ENCODE results near the gene ZNF143. TPM values are rescaled to one million over a fixed set of nuclear protein-coding genes. Genes with fewer than 3 reads are reported as not detected.

ZNF143 gene
- total RNA-seq, 1 experiment from 2014 or later: 30.2 TPM

DNA sequence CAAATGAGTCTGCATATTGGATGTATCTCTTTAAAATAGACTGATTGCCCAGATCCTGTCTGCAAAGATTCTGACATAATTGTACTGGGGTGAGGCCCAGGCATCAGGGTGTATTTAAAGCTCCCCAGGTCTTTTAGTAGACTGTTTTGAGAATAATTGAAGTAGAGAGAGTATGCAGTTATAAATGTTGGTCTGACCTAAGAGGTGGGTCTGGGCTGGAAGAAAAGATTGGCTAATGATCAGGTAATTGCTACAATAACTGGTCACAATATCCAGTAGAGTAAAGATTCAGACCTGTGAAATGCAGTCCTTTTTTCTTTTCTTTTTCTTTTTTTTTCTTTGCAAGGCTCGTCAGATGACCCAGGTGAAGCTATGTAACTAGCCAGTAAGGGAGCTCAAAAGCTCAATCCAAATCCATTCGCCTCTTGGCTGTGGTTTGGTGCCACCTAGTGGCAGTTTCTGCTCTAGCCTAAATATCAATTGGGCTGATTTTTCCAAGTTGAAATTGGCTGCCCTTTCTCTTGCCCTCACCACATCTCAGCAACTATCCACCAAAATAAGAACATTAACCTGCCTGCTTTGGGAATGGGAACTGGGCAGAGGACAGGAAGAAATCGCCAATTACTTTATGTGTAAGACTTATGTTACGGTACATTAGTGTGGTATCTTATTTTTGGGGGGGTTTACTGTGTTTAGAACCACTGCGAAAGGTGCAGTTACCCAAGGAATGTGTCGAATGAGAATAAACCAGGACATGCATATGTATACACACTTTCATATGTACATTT, 45.9 kb downstream of the ZNF143 start:
- Histone ChIP-seq H3K4me1 (ENCODE audit: control insufficient read depth, insufficient read depth, low read length) (peaks cover 9% of the 10 kb centered on the region; the same call in 1 of the 2 replicates), H3K27ac (ENCODE audit: low read length) (no peak overlapping the region), H3K4me3 (ENCODE audit: low read depth in 2 of 2, low read length in 2 of 2) (no peak overlapping the region), H3K9me3 (ENCODE audit: control insufficient read depth, insufficient read depth, low read depth, low read length) (no peaks in the 10 kb centered on the region), H3K27me3 (ENCODE audit: control insufficient read depth, insufficient read depth, low read length) (no peaks in the 10 kb centered on the region), H3K36me3 (ENCODE audit: control insufficient read depth, insufficient read depth, low read length) (no peaks in the 10 kb centered on the region)
- BruUV-seq (replicated peaks): TSS peak; percentile 60
- intact Hi-C loops (cut with micrococcal nuclease; ENCODE audit: unreplicated experiment): loop anchor here (5.0 to 10.0 kb wide), 2 partner anchors 342 to 489 kb away; no protein-coding TSS in a partner anchor
- ChIA-PET POLR2A (interaction anchor here (0.6 to 0.7 kb wide), 3 partner anchors 346 to 779 kb away, joined by 3 to 13 read pairs (median 3); no protein-coding TSS in a partner anchor), CTCF (interaction anchor here (0.5 to 1.6 kb wide), 24 partner anchors 8 to 1500 kb away, joined by 3 to 9 read pairs (median 4); partner anchors contain the start of gene ZNF143)
- ATAC-seq (peak; percentile 93), DNase-seq (ENCODE audit: low read depth, low spot score) (peak; percentile 72)
- in situ Hi-C loops (cut with HindIII; ENCODE audit: low pct_unique_long_range_greater_than_20kb, low sequenced_read_pairs): no loop called here
- TF ChIP-seq POLR2AphosphoS5 (IDR thresholded peaks at IDR 0.05; ENCODE audit: low read depth, low read length): no peak
- TF ChIP-seq, protein P1, sequence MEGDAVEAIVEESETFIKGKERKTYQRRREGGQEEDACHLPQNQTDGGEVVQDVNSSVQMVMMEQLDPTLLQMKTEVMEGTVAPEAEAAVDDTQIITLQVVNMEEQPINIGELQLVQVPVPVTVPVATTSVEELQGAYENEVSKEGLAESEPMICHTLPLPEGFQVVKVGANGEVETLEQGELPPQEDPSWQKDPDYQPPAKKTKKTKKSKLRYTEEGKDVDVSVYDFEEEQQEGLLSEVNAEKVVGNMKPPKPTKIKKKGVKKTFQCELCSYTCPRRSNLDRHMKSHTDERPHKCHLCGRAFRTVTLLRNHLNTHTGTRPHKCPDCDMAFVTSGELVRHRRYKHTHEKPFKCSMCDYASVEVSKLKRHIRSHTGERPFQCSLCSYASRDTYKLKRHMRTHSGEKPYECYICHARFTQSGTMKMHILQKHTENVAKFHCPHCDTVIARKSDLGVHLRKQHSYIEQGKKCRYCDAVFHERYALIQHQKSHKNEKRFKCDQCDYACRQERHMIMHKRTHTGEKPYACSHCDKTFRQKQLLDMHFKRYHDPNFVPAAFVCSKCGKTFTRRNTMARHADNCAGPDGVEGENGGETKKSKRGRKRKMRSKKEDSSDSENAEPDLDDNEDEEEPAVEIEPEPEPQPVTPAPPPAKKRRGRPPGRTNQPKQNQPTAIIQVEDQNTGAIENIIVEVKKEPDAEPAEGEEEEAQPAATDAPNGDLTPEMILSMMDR (IDR thresholded peaks at IDR 0.05): peak; percentile 99

DNA sequence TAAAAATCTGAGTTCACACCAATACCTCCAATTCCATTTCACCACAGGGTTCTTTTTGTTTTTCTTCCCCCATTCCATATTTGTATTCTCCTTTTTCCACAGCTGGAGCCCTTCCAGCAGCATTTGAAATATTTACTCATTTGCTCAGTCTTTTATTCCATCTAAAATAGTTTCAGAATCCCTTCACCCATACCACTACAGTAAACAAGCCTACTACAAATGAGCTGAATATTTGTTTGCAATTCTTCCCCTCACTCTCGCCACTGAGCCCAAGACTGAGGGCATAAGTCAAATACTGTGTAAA, 46.4 kb downstream of the ZNF143 start:
- in situ Hi-C loops (cut with HindIII; ENCODE audit: low pct_unique_long_range_greater_than_20kb, low sequenced_read_pairs) (no loop called here), intact Hi-C loops (cut with micrococcal nuclease; ENCODE audit: unreplicated experiment) (loop anchor here (5.0 to 10.0 kb wide), 2 partner anchors 342 to 490 kb away; no protein-coding TSS in a partner anchor)
- ChIA-PET CTCF (interaction anchor here (0.6 to 1.6 kb wide), 6 partner anchors 19 to 547 kb away, joined by 3 to 7 read pairs (median 5); partner anchors contain the start of gene ZNF143), POLR2A (interaction anchor here (0.6 to 0.7 kb wide), 2 partner anchors 347 to 544 kb away, joined by 3 read pairs; no protein-coding TSS in a partner anchor)
- DNase-seq (ENCODE audit: low read depth, low spot score) (no peak), ATAC-seq (no peak)
- H3K9me3 ChIP-seq (ENCODE audit: control insufficient read depth, insufficient read depth, low read depth, low read length): no peaks in the 10 kb centered on the region
- H3K27ac ChIP-seq (ENCODE audit: low read length): no peak overlapping the region; the same call in 1 of the 2 replicates
- peaks cover 9% of the 10 kb centered on the region; the same call in 1 of the 2 replicates for H3K4me1 ChIP-seq (ENCODE audit: control insufficient read depth, insufficient read depth, low read length)
- no TSS peak for BruUV-seq (replicated peaks)
- H3K36me3 ChIP-seq (ENCODE audit: control insufficient read depth, insufficient read depth, low read length): no peaks in the 10 kb centered on the region
- TF ChIP-seq TCF7L2 (IDR thresholded peaks at IDR 0.05; ENCODE audit: low read depth, low read length) (no peak), POLR2AphosphoS5 (IDR thresholded peaks at IDR 0.05; ENCODE audit: low read depth, low read length) (no peak)
- TF ChIP-seq, protein P1 (IDR thresholded peaks at IDR 0.05): no peak
- H3K4me3 ChIP-seq (ENCODE audit: low read depth in 2 of 2, low read length in 2 of 2): no peak overlapping the region
- H3K27me3 ChIP-seq (ENCODE audit: control insufficient read depth, insufficient read depth, low read length): no peaks in the 10 kb centered on the region

DNA sequence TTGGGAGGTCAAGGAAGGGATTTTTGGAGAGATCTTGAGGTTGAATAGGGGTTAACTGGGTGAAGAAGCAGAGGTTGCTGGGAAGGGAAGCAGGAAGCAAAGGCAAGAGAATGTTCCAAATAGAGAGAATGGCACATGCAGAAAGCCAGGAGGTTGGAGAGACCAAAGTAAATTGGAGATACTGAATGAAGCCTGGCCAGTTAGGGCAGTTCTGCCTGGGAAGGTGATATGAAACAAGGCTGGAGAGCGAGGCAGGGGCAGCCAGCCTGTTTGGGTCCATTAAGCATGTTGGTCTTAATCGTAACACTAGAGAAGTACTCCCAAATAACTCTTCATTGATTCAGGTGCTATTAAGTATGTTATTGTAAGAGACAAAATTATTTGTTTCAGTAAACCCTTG, 48.2 kb downstream of the ZNF143 start:
- H3K9me3 ChIP-seq (ENCODE audit: control insufficient read depth, insufficient read depth, low read depth, low read length): no peaks in the 10 kb centered on the region
- CTCF ChIA-PET: no interaction called here
- H3K27ac ChIP-seq (ENCODE audit: low read length): no peak overlapping the region
- intact Hi-C loops (cut with micrococcal nuclease; ENCODE audit: unreplicated experiment): loop anchor here (5.0 to 10.0 kb wide), 2 partner anchors 344 to 492 kb away; no protein-coding TSS in a partner anchor
- TF ChIP-seq TCF7L2 (IDR thresholded peaks at IDR 0.05; ENCODE audit: low read depth, low read length) (no peak), POLR2AphosphoS5 (IDR thresholded peaks at IDR 0.05; ENCODE audit: low read depth, low read length) (no peak), SIN3A (IDR thresholded peaks at IDR 0.05; ENCODE audit: borderline replicate concordance, insufficient read depth, low read depth, low read length) (no peak)
- TF ChIP-seq, protein P1 (IDR thresholded peaks at IDR 0.05): no peak
- TF ChIP-seq, protein P2, sequence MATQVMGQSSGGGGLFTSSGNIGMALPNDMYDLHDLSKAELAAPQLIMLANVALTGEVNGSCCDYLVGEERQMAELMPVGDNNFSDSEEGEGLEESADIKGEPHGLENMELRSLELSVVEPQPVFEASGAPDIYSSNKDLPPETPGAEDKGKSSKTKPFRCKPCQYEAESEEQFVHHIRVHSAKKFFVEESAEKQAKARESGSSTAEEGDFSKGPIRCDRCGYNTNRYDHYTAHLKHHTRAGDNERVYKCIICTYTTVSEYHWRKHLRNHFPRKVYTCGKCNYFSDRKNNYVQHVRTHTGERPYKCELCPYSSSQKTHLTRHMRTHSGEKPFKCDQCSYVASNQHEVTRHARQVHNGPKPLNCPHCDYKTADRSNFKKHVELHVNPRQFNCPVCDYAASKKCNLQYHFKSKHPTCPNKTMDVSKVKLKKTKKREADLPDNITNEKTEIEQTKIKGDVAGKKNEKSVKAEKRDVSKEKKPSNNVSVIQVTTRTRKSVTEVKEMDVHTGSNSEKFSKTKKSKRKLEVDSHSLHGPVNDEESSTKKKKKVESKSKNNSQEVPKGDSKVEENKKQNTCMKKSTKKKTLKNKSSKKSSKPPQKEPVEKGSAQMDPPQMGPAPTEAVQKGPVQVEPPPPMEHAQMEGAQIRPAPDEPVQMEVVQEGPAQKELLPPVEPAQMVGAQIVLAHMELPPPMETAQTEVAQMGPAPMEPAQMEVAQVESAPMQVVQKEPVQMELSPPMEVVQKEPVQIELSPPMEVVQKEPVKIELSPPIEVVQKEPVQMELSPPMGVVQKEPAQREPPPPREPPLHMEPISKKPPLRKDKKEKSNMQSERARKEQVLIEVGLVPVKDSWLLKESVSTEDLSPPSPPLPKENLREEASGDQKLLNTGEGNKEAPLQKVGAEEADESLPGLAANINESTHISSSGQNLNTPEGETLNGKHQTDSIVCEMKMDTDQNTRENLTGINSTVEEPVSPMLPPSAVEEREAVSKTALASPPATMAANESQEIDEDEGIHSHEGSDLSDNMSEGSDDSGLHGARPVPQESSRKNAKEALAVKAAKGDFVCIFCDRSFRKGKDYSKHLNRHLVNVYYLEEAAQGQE (IDR thresholded peaks at IDR 0.05; ENCODE audit: insufficient read depth in 1 of 2, low read depth in 2 of 2, low read length in 1 of 2): no peak
- no peak for ATAC-seq
- H3K27me3 ChIP-seq (ENCODE audit: control insufficient read depth, insufficient read depth, low read length): no peaks in the 10 kb centered on the region
- no peak overlapping the region for H3K4me3 ChIP-seq (ENCODE audit: low read depth in 2 of 2, low read length in 2 of 2)
- in situ Hi-C loops (cut with HindIII; ENCODE audit: low pct_unique_long_range_greater_than_20kb, low sequenced_read_pairs): no loop called here
- BruUV-seq (replicated peaks): no TSS peak
- no peak for DNase-seq (ENCODE audit: low read depth, low spot score)
- H3K36me3 ChIP-seq (ENCODE audit: control insufficient read depth, insufficient read depth, low read length): no peaks in the 10 kb centered on the region
- H3K4me1 ChIP-seq (ENCODE audit: control insufficient read depth, insufficient read depth, low read length): peaks cover 9% of the 10 kb centered on the region; the same call in 1 of the 2 replicates
- POLR2A ChIA-PET: no interaction called here

All from Panc1 (cell line).